ENCODE measurements around the gene EIF4H. TPM values are rescaled to one million over a fixed set of nuclear protein-coding genes. Genes with fewer than 3 reads are reported as not detected.

The EIF4H gene
- polyA plus RNA-seq, 2 of the 4 experiments (the other 2 are of a cell fraction): 361 to 364 TPM

DNA sequence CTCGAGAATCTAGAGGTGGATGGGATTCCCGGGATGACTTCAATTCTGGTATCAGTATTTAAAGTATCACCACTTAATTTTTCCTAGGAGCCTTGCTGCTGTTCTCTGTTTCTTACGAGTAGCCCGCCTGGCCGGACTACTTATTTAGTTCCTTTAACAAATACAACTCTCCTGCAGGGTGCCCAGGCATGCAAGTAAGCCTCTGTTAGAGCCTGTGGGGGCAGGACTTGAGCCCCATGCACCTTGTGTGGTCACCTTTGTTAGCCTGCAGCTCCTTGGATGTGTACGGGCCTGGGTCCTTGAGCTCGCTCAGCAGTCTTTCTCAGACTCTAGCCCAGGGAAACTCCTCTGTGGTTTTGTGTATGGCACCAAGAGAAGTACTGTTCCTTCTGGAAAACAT lies 16.1 kb downstream of the EIF4H start:
- WGBS (ENCODE audit: missing lambda C conversion rate): 91% methylated on average over 7 of the region's 7 CpGs
- CTCF ChIA-PET: interaction anchor here (1.0 to 7.7 kb wide), 7 partner anchors 9 to 324 kb away, joined by 3 to 50 read pairs (median 5); no protein-coding TSS in a partner anchor
- POLR2A ChIA-PET: no interaction called here
- peaks cover 17% of the 10 kb centered on the region for H3K4me1 ChIP-seq
- DNase-seq (ENCODE audit: low read depth in 1 of 2, low spot score in 1 of 2) (no peak), FAIRE-seq (no peak), ATAC-seq (no peak; a peak in 1 of 6 replicates)
- TF ChIP-seq, protein P1, sequence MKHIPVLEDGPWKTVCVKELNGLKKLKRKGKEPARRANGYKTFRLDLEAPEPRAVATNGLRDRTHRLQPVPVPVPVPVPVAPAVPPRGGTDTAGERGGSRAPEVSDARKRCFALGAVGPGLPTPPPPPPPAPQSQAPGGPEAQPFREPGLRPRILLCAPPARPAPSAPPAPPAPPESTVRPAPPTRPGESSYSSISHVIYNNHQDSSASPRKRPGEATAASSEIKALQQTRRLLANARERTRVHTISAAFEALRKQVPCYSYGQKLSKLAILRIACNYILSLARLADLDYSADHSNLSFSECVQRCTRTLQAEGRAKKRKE (CRISPR knock-in tag; IDR thresholded peaks at IDR 0.05; ENCODE audit: low read depth): no peak
- TF ChIP-seq SMC3 (IDR thresholded peaks at IDR 0.05) (no peak), RARB (CRISPR knock-in tag; IDR thresholded peaks at IDR 0.05) (no peak), SREBF2 (IDR thresholded peaks at IDR 0.05) (no peak), NPAS2 (CRISPR knock-in tag; IDR thresholded peaks at IDR 0.05; ENCODE audit: borderline replicate concordance) (no peak), JUNB (IDR thresholded peaks at IDR 0.05) (no peak), RNF2 (IDR thresholded peaks at IDR 0.05; ENCODE audit: borderline replicate concordance, low read depth) (no peak), FOSL2 (IDR thresholded peaks at IDR 0.05) (no peak), FOSL2 (CRISPR knock-in tag; IDR thresholded peaks at IDR 0.05) (no peak), NFE2L2 (conservative IDR thresholded peaks at IDR 0.05; ENCODE audit: low read length) (no peak), TFCP2L1 (CRISPR knock-in tag; IDR thresholded peaks at IDR 0.05) (no peak), JUN (IDR thresholded peaks at IDR 0.05) (no peak), KDM1A (IDR thresholded peaks at IDR 0.05; ENCODE audit: low read depth) (no peak)
- TF ChIP-seq, protein P2, sequence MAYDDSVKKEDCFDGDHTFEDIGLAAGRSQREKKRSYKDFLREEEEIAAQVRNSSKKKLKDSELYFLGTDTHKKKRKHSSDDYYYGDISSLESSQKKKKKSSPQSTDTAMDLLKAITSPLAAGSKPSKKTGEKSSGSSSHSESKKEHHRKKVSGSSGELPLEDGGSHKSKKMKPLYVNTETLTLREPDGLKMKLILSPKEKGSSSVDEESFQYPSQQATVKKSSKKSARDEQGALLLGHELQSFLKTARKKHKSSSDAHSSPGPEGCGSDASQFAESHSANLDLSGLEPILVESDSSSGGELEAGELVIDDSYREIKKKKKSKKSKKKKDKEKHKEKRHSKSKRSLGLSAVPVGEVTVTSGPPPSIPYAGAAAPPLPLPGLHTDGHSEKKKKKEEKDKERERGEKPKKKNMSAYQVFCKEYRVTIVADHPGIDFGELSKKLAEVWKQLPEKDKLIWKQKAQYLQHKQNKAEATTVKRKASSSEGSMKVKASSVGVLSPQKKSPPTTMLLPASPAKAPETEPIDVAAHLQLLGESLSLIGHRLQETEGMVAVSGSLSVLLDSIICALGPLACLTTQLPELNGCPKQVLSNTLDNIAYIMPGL (CRISPR knock-in tag; IDR thresholded peaks at IDR 0.05; ENCODE audit: borderline replicate concordance): no peak
- no peaks in the 10 kb centered on the region for H3K9me3 ChIP-seq
- no peak overlapping the region for H3K4me2 ChIP-seq
- H3K4me3 ChIP-seq: no peak overlapping the region
- H3K27ac ChIP-seq: no peak overlapping the region

DNA sequence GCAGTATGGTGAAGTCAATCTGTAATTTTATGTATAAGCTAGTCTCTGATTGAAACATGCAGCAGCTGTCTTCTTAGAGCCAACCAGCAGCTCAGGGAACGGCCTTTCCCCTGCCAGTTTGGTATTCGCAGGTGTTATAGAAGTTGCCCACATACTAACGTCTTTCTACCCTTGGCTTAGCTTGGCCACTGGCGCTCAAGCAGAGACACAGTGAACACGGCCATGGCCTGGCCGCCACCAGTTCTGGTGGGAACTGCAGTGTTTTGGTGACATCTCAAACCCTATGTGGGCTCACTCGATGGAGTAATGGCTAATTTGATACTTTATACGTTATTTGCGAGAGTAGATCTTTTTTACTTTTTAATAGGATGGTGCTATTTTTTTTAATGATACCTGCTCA lies 17.1 kb downstream of the EIF4H start:
- Histone ChIP-seq H3K4me2 (no peak overlapping the region), H3K9me3 (no peaks in the 10 kb centered on the region), H3K27ac (no peak overlapping the region), H3K4me1 (peaks cover 17% of the 10 kb centered on the region), H3K4me3 (no peak overlapping the region)
- no peak for ATAC-seq
- ChIA-PET POLR2A (no interaction called here), CTCF (interaction anchor here (1.0 to 7.7 kb wide), 5 partner anchors 12 to 210 kb away, joined by 3 to 50 read pairs (median 11); no protein-coding TSS in a partner anchor)
- 93% methylated on average over 9 of the region's 9 CpGs for WGBS (ENCODE audit: missing lambda C conversion rate)
- DNase-seq (ENCODE audit: low read depth in 1 of 2, low spot score in 1 of 2): no peak
- FAIRE-seq: no peak
- TF ChIP-seq ESRRA (IDR thresholded peaks at IDR 0.05; ENCODE audit: borderline replicate concordance, low read length) (no peak), RAD21 (conservative IDR thresholded peaks at IDR 0.05 in 1 of 2, IDR thresholded peaks at IDR 0.05 in 1 of 2) (no peak), HOXA7 (CRISPR knock-in tag; IDR thresholded peaks at IDR 0.05) (no peak), EP300 (IDR thresholded peaks at IDR 0.05) (no peak), POLR2AphosphoS2 (conservative IDR thresholded peaks at IDR 0.05; ENCODE audit: low read length) (no peak), TFCP2L1 (CRISPR knock-in tag; IDR thresholded peaks at IDR 0.05) (no peak), GATA3 (IDR thresholded peaks at IDR 0.05; ENCODE audit: borderline replicate concordance) (no peak), EHMT2 (IDR thresholded peaks at IDR 0.05; ENCODE audit: low read depth) (no peak), BHLHE40 (IDR thresholded peaks at IDR 0.05; ENCODE audit: low read depth, low read length) (no peak), NFE2L2 (conservative IDR thresholded peaks at IDR 0.05; ENCODE audit: low read length) (no peak), HEYL (CRISPR knock-in tag; IDR thresholded peaks at IDR 0.05) (no peak), NR3C1 (IDR thresholded peaks at IDR 0.05) (no peak), CEBPB (IDR thresholded peaks at IDR 0.05) (no peak)
- TF ChIP-seq, protein P3, sequence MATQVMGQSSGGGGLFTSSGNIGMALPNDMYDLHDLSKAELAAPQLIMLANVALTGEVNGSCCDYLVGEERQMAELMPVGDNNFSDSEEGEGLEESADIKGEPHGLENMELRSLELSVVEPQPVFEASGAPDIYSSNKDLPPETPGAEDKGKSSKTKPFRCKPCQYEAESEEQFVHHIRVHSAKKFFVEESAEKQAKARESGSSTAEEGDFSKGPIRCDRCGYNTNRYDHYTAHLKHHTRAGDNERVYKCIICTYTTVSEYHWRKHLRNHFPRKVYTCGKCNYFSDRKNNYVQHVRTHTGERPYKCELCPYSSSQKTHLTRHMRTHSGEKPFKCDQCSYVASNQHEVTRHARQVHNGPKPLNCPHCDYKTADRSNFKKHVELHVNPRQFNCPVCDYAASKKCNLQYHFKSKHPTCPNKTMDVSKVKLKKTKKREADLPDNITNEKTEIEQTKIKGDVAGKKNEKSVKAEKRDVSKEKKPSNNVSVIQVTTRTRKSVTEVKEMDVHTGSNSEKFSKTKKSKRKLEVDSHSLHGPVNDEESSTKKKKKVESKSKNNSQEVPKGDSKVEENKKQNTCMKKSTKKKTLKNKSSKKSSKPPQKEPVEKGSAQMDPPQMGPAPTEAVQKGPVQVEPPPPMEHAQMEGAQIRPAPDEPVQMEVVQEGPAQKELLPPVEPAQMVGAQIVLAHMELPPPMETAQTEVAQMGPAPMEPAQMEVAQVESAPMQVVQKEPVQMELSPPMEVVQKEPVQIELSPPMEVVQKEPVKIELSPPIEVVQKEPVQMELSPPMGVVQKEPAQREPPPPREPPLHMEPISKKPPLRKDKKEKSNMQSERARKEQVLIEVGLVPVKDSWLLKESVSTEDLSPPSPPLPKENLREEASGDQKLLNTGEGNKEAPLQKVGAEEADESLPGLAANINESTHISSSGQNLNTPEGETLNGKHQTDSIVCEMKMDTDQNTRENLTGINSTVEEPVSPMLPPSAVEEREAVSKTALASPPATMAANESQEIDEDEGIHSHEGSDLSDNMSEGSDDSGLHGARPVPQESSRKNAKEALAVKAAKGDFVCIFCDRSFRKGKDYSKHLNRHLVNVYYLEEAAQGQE (IDR thresholded peaks at IDR 0.05): no peak
- TF ChIP-seq, protein P4, sequence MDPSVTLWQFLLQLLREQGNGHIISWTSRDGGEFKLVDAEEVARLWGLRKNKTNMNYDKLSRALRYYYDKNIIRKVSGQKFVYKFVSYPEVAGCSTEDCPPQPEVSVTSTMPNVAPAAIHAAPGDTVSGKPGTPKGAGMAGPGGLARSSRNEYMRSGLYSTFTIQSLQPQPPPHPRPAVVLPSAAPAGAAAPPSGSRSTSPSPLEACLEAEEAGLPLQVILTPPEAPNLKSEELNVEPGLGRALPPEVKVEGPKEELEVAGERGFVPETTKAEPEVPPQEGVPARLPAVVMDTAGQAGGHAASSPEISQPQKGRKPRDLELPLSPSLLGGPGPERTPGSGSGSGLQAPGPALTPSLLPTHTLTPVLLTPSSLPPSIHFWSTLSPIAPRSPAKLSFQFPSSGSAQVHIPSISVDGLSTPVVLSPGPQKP (IDR thresholded peaks at IDR 0.05; ENCODE audit: low read depth, low read length): no peak
- TF ChIP-seq, protein P5, sequence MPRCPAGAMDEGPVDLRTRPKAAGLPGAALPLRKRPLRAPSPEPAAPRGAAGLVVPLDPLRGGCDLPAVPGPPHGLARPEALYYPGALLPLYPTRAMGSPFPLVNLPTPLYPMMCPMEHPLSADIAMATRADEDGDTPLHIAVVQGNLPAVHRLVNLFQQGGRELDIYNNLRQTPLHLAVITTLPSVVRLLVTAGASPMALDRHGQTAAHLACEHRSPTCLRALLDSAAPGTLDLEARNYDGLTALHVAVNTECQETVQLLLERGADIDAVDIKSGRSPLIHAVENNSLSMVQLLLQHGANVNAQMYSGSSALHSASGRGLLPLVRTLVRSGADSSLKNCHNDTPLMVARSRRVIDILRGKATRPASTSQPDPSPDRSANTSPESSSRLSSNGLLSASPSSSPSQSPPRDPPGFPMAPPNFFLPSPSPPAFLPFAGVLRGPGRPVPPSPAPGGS (IDR thresholded peaks at IDR 0.05): no peak
- TF ChIP-seq, protein P6, sequence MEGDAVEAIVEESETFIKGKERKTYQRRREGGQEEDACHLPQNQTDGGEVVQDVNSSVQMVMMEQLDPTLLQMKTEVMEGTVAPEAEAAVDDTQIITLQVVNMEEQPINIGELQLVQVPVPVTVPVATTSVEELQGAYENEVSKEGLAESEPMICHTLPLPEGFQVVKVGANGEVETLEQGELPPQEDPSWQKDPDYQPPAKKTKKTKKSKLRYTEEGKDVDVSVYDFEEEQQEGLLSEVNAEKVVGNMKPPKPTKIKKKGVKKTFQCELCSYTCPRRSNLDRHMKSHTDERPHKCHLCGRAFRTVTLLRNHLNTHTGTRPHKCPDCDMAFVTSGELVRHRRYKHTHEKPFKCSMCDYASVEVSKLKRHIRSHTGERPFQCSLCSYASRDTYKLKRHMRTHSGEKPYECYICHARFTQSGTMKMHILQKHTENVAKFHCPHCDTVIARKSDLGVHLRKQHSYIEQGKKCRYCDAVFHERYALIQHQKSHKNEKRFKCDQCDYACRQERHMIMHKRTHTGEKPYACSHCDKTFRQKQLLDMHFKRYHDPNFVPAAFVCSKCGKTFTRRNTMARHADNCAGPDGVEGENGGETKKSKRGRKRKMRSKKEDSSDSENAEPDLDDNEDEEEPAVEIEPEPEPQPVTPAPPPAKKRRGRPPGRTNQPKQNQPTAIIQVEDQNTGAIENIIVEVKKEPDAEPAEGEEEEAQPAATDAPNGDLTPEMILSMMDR (IDR thresholded peaks at IDR 0.05): no peak
